GM23338 (cell line): ENCODE data around the gene VIPR1. TPM values are rescaled to one million over a fixed set of nuclear protein-coding genes. Genes with fewer than 3 reads are reported as not detected.

Experiments used
- ATAC-seq: fragments of 200-7000 bp; cut with Tn5 transposase; 3 replicates; pipeline ENCODE4 v1.9.1; 2020
- DNase-seq: peaks from one replicate; pipeline ENCODE4 v3.0.0-alpha.2; 2015; ENCODE audit warnings: low spot score
- H2AFZ ChIP-seq: fragments of 200-600 bp; sonication (generic); 2 replicates; pipeline ENCODE4 v1.8.0; 2016; ENCODE audit warnings: antibody characterized with exemption, mild to moderate bottlenecking, moderate library complexity
- H3F3A ChIP-seq: fragments of 200-600 bp; sonication (generic); replicated peaks from 2 replicates; pipeline ENCODE4 v1.8.0; 2017; ENCODE audit warnings: antibody characterized with exemption, mixed run types, low read depth
- H3K27ac ChIP-seq: fragments of 200-600 bp; sonication (generic); 2 replicates; pipeline ENCODE4 v1.6.1; 2016; ENCODE audit warnings: low read depth
- H3K27me3 ChIP-seq: fragments of 200-600 bp; sonication (generic); 2 replicates; pipeline ENCODE4 v1.8.0; 2016; ENCODE audit warnings: mild to moderate bottlenecking, mixed run types, moderate library complexity; ENCODE audit not compliant: insufficient read depth
- H3K36me3 ChIP-seq: fragments of 200-600 bp; sonication (generic); 2 replicates; pipeline ENCODE4 v1.8.0; 2016; ENCODE audit warnings: mild to moderate bottlenecking; ENCODE audit not compliant: insufficient read depth
- H3K4me1 ChIP-seq: fragments of 200-600 bp; sonication (generic); 2 replicates; pipeline ENCODE4 v1.8.0; 2016; ENCODE audit warnings: mild to moderate bottlenecking, moderate library complexity; ENCODE audit not compliant: insufficient read depth
- H3K4me2 ChIP-seq: fragments of 200-600 bp; sonication (generic); 2 replicates; pipeline ENCODE4 v1.7.1; 2017; ENCODE audit warnings: mixed run types
- H3K4me3 ChIP-seq: fragments of 200-600 bp; sonication (generic); 2 replicates; pipeline ENCODE4 v1.6.1; 2016; ENCODE audit warnings: mixed run types
- H3K79me2 ChIP-seq: fragments of 200-600 bp; sonication (generic); replicated peaks from 2 replicates; pipeline ENCODE4 v1.8.0; 2017; ENCODE audit warnings: mild to moderate bottlenecking; ENCODE audit not compliant: insufficient read depth
- H3K9me2 ChIP-seq: fragments of 200-600 bp; sonication (generic); 2 replicates; pipeline ENCODE4 v1.8.0; 2017; ENCODE audit not compliant: insufficient read depth
- H4K20me1 ChIP-seq: fragments of 200-600 bp; sonication (generic); replicated peaks from 2 replicates; pipeline ENCODE4 v1.8.0; 2017; ENCODE audit warnings: mild to moderate bottlenecking; ENCODE audit not compliant: insufficient read depth
- H3K27ac Mint-ChIP-seq: 2 replicates; pipeline ENCODE4 v1.8.0; 2020; ENCODE audit warnings: inconsistent platforms, mild to moderate bottlenecking, moderate library complexity, mixed read lengths
- H3K27me3 Mint-ChIP-seq: 3 replicates; pipeline ENCODE4 v1.8.0; 2022; ENCODE audit warnings: low read depth, mild to moderate bottlenecking, moderate library complexity, mixed read lengths, inconsistent platforms; ENCODE audit not compliant: insufficient read depth, poor library complexity
- H3K36me3 Mint-ChIP-seq: 3 replicates; pipeline ENCODE4 v1.8.0; 2021; ENCODE audit warnings: low read depth, mild to moderate bottlenecking, inconsistent platforms, moderate library complexity, mixed read lengths
- H3K4me1 Mint-ChIP-seq: 3 replicates; pipeline ENCODE4 v1.8.0; 2020; ENCODE audit warnings: mild to moderate bottlenecking, inconsistent platforms, mixed read lengths
- H3K4me3 Mint-ChIP-seq: 3 replicates; pipeline ENCODE4 v1.8.0; 2021; ENCODE audit warnings: moderate library complexity, mild to moderate bottlenecking, inconsistent platforms, mixed read lengths
- H3K9me3 Mint-ChIP-seq: 3 replicates; pipeline ENCODE4 v1.8.0; 2020; ENCODE audit warnings: moderate library complexity, mild to moderate bottlenecking, inconsistent platforms, mixed read lengths
- CREB1 ChIP-seq: fragments of 250-450 bp; sonication (Bioruptor Pico); IDR thresholded peaks from 2 replicates; pipeline ENCODE4 v1.5.0; 2020; ENCODE audit warnings: low read depth, mild to moderate bottlenecking, moderate library complexity
- EZH2 ChIP-seq: fragments of 200-600 bp; sonication (generic); IDR thresholded peaks from one replicate; pipeline ENCODE4 v1.8.0; 2017; ENCODE audit warnings: antibody characterized with exemption, mild to moderate bottlenecking, low read depth; ENCODE audit not compliant: unreplicated experiment
- EZH2phosphoT487 ChIP-seq: fragments of 200-600 bp; sonication (generic); IDR thresholded peaks from one replicate; pipeline ENCODE4 v1.8.1; 2018; ENCODE audit warnings: antibody characterized with exemption; ENCODE audit not compliant: unreplicated experiment
- JUNB ChIP-seq: IDR thresholded peaks from one replicate; pipeline ENCODE4 v1.6.1; 2016; ENCODE audit warnings: antibody characterized with exemption; ENCODE audit not compliant: unreplicated experiment
- NANOG ChIP-seq: IDR thresholded peaks from 2 replicates; pipeline ENCODE4 v1.6.1; 2016; ENCODE audit warnings: antibody characterized with exemption, borderline replicate concordance
- POLR2AphosphoS5 ChIP-seq: IDR thresholded peaks from 2 replicates; pipeline ENCODE4 v1.6.1; 2016; ENCODE audit warnings: antibody characterized with exemption, low read depth
- STAT1 ChIP-seq: IDR thresholded peaks from one replicate; pipeline ENCODE4 v1.6.1; 2016; ENCODE audit warnings: antibody characterized with exemption; ENCODE audit not compliant: unreplicated experiment
- ZNF114 ChIP-seq: fragments of 250-450 bp; sonication (Bioruptor Pico); IDR thresholded peaks from 2 replicates; pipeline ENCODE4 v1.5.0; 2020; ENCODE audit warnings: mild to moderate bottlenecking, moderate library complexity
- ZNF331 ChIP-seq: fragments of 250-450 bp; sonication (Bioruptor Pico); IDR thresholded peaks from 2 replicates; pipeline ENCODE4 v1.5.0; 2020; ENCODE audit warnings: low read depth, mild to moderate bottlenecking, moderate library complexity
- polyA plus RNA-seq: library from polyadenylated mRNA; unstranded; fragments of >200 nt; fragmentation: Nextera tagmentation; extraction: Ambion mirVana; gene quantifications from 2 replicates; pipeline ENCODE4 v1.2.1, GENCODE V29; 2016
- total RNA-seq: library from RNA; depleted of rRNA; stranded (reverse); fragments of >200 nt; shearing (Covaris generic); gene quantifications from 2 replicates; pipeline ENCODE4 v1.2.3, GENCODE V29; 2014
- TF ChIP-seq, protein P1 (sequence below): IDR thresholded peaks from 2 replicates; pipeline ENCODE4 v1.6.1; 2016; ENCODE audit warnings: antibody characterized with exemption
- TF ChIP-seq, protein P2 (sequence below): fragments of 250-450 bp; sonication (Bioruptor Pico); IDR thresholded peaks from 2 replicates; pipeline ENCODE4 v1.5.0; 2020; ENCODE audit warnings: mild to moderate bottlenecking, moderate library complexity
- TF ChIP-seq, protein P3 (sequence below), 2 experiments: fragments of 200-600 bp in 1 of 2; sonication (generic) in 1 of 2; conservative IDR thresholded peaks; 2 replicates each; pipeline versions ENCODE4 v1.5.1 to v1.6.1; 2016 to 2017; ENCODE audit warnings: antibody characterized with exemption in 2 of 2, low read depth in 2 of 2, mild to moderate bottlenecking in 2 of 2, moderate library complexity in 1 of 2
- TF ChIP-seq, protein P4 (sequence below): IDR thresholded peaks from one replicate; pipeline ENCODE4 v1.6.1; 2018; ENCODE audit warnings: antibody characterized with exemption; ENCODE audit not compliant: unreplicated experiment

VIPR1 gene
- total and polyA plus RNA-seq, 2 experiments from 2014 or later, result 6.3 to 19.3 TPM

DNA sequence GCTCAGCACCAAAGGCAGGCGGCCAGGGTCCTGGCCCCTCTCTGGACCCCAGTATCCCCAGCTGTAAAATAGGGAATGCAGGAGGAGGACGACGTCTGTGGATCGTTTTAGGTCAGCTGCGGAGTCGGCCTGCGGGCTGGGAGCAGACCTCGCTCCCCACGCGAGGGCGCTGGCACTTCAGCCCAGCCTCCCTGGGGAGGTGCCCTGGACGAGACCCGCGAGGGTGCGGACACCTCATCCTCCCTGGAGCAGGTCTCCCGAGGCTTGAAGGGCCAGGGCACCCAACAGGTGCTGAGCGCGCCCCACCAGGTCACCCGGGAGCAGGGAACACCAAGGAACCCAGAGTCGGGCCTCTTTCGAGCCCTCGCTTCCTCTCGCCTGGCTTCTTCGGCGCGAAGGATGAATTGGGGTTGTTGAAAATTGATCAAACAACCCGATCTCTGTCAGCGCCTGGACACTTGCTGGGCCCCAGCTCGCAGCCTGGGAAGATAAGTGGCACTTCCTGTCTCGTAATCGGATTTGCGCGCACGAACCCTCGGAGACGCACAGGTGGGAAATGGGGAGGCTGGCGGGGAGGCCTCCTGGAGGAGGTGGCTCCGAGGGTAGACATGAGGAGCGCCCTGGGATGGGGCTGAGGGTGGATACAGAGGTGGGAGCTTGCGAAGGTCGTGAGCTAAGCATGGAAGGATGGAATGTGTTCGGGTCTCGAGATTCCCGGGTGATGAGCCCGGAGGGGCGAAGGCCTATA is 588 bp upstream of the VIPR1 start:
- H3K4me1 ChIP-seq, result peaks cover 6% of the 10 kb centered on the region; the same call in 1 of the 2 replicates
- Mint-ChIP-seq H3K9me3 (peaks cover 3% of the 10 kb centered on the region; the same call in 1 of the 3 replicates), H3K36me3 (no peaks in the 10 kb centered on the region; the same call in 2 of the 3 replicates), H3K4me1 (peaks cover 35% of the 10 kb centered on the region), H3K4me3 (peak overlapping the region; percentile 88), H3K27ac (no peak overlapping the region), H3K27me3 (peaks cover 42% of the 10 kb centered on the region)
- H3K79me2 ChIP-seq, result no peaks in the 10 kb centered on the region
- H3K4me2 ChIP-seq, result peak overlapping the region; percentile 100
- no peaks in the 10 kb centered on the region; the same call in 1 of the 2 replicates for H4K20me1 ChIP-seq
- peak overlapping the region; percentile 96 for H3K4me3 ChIP-seq
- no peaks in the 10 kb centered on the region for H3K9me2 ChIP-seq
- DNase-seq (peak; percentile 57), ATAC-seq (peak; percentile 34)
- H3K36me3 ChIP-seq, result no peaks in the 10 kb centered on the region
- H3K27ac ChIP-seq, result no peak overlapping the region
- TF ChIP-seq EZH2phosphoT487 (no peak), EZH2 (peak; percentile 24), JUNB (no peak), ZNF331 (CRISPR knock-in tag) (no peak), POLR2AphosphoS5 (peak; percentile 79), CREB1 (CRISPR knock-in tag) (no peak), NANOG (no peak), ZNF114 (no peak), STAT1 (no peak)
- TF ChIP-seq, protein P1, sequence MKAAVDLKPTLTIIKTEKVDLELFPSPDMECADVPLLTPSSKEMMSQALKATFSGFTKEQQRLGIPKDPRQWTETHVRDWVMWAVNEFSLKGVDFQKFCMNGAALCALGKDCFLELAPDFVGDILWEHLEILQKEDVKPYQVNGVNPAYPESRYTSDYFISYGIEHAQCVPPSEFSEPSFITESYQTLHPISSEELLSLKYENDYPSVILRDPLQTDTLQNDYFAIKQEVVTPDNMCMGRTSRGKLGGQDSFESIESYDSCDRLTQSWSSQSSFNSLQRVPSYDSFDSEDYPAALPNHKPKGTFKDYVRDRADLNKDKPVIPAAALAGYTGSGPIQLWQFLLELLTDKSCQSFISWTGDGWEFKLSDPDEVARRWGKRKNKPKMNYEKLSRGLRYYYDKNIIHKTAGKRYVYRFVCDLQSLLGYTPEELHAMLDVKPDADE, result no peak
- TF ChIP-seq, protein P2, sequence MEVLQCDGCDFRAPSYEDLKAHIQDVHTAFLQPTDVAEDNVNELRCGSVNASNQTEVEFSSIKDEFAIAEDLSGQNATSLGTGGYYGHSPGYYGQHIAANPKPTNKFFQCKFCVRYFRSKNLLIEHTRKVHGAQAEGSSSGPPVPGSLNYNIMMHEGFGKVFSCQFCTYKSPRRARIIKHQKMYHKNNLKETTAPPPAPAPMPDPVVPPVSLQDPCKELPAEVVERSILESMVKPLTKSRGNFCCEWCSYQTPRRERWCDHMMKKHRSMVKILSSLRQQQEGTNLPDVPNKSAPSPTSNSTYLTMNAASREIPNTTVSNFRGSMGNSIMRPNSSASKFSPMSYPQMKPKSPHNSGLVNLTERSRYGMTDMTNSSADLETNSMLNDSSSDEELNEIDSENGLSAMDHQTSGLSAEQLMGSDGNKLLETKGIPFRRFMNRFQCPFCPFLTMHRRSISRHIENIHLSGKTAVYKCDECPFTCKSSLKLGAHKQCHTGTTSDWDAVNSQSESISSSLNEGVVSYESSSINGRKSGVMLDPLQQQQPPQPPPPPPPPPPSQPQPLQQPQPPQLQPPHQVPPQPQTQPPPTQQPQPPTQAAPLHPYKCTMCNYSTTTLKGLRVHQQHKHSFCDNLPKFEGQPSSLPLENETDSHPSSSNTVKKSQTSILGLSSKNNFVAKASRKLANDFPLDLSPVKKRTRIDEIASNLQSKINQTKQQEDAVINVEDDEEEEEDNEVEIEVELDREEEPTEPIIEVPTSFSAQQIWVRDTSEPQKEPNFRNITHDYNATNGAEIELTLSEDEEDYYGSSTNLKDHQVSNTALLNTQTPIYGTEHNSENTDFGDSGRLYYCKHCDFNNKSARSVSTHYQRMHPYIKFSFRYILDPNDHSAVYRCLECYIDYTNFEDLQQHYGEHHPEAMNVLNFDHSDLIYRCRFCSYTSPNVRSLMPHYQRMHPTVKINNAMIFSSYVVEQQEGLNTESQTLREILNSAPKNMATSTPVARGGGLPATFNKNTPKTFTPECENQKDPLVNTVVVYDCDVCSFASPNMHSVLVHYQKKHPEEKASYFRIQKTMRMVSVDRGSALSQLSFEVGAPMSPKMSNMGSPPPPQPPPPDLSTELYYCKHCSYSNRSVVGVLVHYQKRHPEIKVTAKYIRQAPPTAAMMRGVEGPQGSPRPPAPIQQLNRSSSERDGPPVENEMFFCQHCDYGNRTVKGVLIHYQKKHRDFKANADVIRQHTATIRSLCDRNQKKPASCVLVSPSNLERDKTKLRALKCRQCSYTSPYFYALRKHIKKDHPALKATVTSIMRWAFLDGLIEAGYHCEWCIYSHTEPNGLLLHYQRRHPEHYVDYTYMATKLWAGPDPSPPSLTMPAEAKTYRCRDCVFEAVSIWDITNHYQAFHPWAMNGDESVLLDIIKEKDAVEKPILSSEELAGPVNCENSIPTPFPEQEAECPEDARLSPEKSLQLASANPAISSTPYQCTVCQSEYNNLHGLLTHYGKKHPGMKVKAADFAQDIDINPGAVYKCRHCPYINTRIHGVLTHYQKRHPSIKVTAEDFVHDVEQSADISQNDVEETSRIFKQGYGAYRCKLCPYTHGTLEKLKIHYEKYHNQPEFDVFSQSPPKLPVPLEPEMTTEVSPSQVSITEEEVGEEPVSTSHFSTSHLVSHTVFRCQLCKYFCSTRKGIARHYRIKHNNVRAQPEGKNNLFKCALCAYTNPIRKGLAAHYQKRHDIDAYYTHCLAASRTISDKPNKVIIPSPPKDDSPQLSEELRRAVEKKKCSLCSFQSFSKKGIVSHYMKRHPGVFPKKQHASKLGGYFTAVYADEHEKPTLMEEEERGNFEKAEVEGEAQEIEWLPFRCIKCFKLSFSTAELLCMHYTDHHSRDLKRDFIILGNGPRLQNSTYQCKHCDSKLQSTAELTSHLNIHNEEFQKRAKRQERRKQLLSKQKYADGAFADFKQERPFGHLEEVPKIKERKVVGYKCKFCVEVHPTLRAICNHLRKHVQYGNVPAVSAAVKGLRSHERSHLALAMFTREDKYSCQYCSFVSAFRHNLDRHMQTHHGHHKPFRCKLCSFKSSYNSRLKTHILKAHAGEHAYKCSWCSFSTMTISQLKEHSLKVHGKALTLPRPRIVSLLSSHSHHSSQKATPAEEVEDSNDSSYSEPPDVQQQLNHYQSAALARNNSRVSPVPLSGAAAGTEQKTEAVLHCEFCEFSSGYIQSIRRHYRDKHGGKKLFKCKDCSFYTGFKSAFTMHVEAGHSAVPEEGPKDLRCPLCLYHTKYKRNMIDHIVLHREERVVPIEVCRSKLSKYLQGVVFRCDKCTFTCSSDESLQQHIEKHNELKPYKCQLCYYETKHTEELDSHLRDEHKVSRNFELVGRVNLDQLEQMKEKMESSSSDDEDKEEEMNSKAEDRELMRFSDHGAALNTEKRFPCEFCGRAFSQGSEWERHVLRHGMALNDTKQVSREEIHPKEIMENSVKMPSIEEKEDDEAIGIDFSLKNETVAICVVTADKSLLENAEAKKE, result no peak
- TF ChIP-seq, protein P3, sequence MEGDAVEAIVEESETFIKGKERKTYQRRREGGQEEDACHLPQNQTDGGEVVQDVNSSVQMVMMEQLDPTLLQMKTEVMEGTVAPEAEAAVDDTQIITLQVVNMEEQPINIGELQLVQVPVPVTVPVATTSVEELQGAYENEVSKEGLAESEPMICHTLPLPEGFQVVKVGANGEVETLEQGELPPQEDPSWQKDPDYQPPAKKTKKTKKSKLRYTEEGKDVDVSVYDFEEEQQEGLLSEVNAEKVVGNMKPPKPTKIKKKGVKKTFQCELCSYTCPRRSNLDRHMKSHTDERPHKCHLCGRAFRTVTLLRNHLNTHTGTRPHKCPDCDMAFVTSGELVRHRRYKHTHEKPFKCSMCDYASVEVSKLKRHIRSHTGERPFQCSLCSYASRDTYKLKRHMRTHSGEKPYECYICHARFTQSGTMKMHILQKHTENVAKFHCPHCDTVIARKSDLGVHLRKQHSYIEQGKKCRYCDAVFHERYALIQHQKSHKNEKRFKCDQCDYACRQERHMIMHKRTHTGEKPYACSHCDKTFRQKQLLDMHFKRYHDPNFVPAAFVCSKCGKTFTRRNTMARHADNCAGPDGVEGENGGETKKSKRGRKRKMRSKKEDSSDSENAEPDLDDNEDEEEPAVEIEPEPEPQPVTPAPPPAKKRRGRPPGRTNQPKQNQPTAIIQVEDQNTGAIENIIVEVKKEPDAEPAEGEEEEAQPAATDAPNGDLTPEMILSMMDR (conservative IDR thresholded peaks at IDR 0.05; ENCODE audit: low read depth in 2 of 2), result peak; percentile 59 to 72
- TF ChIP-seq, protein P4, sequence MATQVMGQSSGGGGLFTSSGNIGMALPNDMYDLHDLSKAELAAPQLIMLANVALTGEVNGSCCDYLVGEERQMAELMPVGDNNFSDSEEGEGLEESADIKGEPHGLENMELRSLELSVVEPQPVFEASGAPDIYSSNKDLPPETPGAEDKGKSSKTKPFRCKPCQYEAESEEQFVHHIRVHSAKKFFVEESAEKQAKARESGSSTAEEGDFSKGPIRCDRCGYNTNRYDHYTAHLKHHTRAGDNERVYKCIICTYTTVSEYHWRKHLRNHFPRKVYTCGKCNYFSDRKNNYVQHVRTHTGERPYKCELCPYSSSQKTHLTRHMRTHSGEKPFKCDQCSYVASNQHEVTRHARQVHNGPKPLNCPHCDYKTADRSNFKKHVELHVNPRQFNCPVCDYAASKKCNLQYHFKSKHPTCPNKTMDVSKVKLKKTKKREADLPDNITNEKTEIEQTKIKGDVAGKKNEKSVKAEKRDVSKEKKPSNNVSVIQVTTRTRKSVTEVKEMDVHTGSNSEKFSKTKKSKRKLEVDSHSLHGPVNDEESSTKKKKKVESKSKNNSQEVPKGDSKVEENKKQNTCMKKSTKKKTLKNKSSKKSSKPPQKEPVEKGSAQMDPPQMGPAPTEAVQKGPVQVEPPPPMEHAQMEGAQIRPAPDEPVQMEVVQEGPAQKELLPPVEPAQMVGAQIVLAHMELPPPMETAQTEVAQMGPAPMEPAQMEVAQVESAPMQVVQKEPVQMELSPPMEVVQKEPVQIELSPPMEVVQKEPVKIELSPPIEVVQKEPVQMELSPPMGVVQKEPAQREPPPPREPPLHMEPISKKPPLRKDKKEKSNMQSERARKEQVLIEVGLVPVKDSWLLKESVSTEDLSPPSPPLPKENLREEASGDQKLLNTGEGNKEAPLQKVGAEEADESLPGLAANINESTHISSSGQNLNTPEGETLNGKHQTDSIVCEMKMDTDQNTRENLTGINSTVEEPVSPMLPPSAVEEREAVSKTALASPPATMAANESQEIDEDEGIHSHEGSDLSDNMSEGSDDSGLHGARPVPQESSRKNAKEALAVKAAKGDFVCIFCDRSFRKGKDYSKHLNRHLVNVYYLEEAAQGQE, result no peak
- H2AFZ ChIP-seq, result peak overlapping the region; percentile 100
- H3K27me3 ChIP-seq, result peaks cover 55% of the 10 kb centered on the region
- H3F3A ChIP-seq, result no peaks in the 10 kb centered on the region
